Lung (tissue), 12 donors: ENCODE measurements around the gene LHB. TPM values are rescaled to one million over a fixed set of nuclear protein-coding genes. Genes with fewer than 3 reads are reported as not detected.
A peak's percentile ranks its signal among the peaks of the same experiment; 100 is the strongest.

Experiments used
- ATAC-seq: fragments of 200-7000 bp; cut with Tn5 transposase; one replicate; pipeline ENCODE4 v1.9.1; 2020; ENCODE audit warnings: moderate number of reproducible peaks; ENCODE audit not compliant: insufficient read depth, low FRiP score
- DNase-seq, 3 donors: peaks; one replicate each; pipeline ENCODE4 v3.0.0-alpha.2; 2013 to 2017
- H3K27ac ChIP-seq, 2 donors: one replicate each; pipeline ENCODE4 v1.5.1; 2013; ENCODE audit warnings: mild to moderate bottlenecking in 2 of 2, moderate library complexity in 2 of 2, control low read depth in 1 of 2, inconsistent platforms in 1 of 2, low read depth in 1 of 2, low read length in 1 of 2
- H3K27me3 ChIP-seq, 3 donors: one replicate each; pipeline ENCODE4 v1.5.1; 2013; ENCODE audit warnings: low read length in 2 of 3; ENCODE audit not compliant: control insufficient read depth in 3 of 3, insufficient read depth in 3 of 3
- H3K36me3 ChIP-seq, 4 donors: one replicate each; pipeline ENCODE4 v1.5.1; 2013; ENCODE audit warnings: low read length in 4 of 4, mild to moderate bottlenecking in 1 of 4, moderate library complexity in 1 of 4; ENCODE audit not compliant: control insufficient read depth in 4 of 4, insufficient read depth in 4 of 4
- H3K4me1 ChIP-seq, 5 donors: one replicate each; pipeline ENCODE4 v1.5.1; 2013; ENCODE audit warnings: low read length in 5 of 5, mild to moderate bottlenecking in 2 of 5, moderate library complexity in 1 of 5; ENCODE audit not compliant: control insufficient read depth in 5 of 5, insufficient read depth in 5 of 5
- H3K4me3 ChIP-seq: one replicate; pipeline ENCODE4 v1.5.1; 2013; ENCODE audit warnings: mild to moderate bottlenecking, control low read depth, moderate library complexity
- H3K9ac ChIP-seq, 2 donors: one replicate each; pipeline ENCODE4 v1.5.1; 2013; ENCODE audit warnings: low read length in 2 of 2, control low read depth in 1 of 2; ENCODE audit not compliant: insufficient read depth in 1 of 2
- H3K9me3 ChIP-seq, 4 donors: one replicate each; pipeline ENCODE4 v1.5.1; 2013; ENCODE audit warnings: low read length in 3 of 4, mild to moderate bottlenecking in 1 of 4, moderate library complexity in 1 of 4; ENCODE audit not compliant: control insufficient read depth in 4 of 4, insufficient read depth in 3 of 4
- whole genome bisulfite sequencing, 2 donors: extraction: QIAGEN DNeasy Blood & Tissue Kit; methylation state at CpG; one replicate each; pipeline ENCODE4 v1.1.7; 2013; 5-methylcytosine and 5-hydroxymethylcytosine counted together
- polyA plus RNA-seq, 2 donors: library from polyadenylated mRNA; stranded (reverse); fragments of 200-250 nt; gene quantifications; one replicate each; pipeline ENCODE4 v1.2.1, GENCODE V29; 2013
- total RNA-seq, 2 donors: library from RNA; depleted of rRNA in 1 of 2; stranded (reverse); fragments of >200 nt in 1 of 2; gene quantifications; one replicate each; pipeline ENCODE4 v1.2.1, GENCODE V29; 2014 to 2021
- TF ChIP-seq, protein P1 (sequence below): IDR thresholded peaks from 2 replicates; pipeline ENCODE4 v1.5.1; 2012; ENCODE audit warnings: mild to moderate bottlenecking; ENCODE audit errors: control extremely low read depth, extremely low read depth
- donor health status: control.
- donor health status: control.
- donor health status: Bipolar disorder and iron deficiency.
- donor health status: healthy.
- donor health status: DM: yes; HTN: yes; CAD: no.

LHB gene
- total and polyA plus RNA-seq, 4 donors, result 0.32 to 0.74 (median 0.67) TPM; not detected in 1

GRCh38 chr19:48990400-48990799, 26.5 kb downstream of the LHB start:
- no peak for DNase-seq
- 68 to 81% methylated on average over 4 of the region's 4 CpGs for WGBS, 2 donors
- ATAC-seq, result no peak
- no peaks in the 10 kb centered on the region for H3K9me3 ChIP-seq
- H3K4me3 ChIP-seq, result no peak overlapping the region
- H3K9ac ChIP-seq, result no peak overlapping the region
- H3K27ac ChIP-seq, result peak overlapping the region in 1 of 2 donors; percentile 96
- TF ChIP-seq, protein P1, sequence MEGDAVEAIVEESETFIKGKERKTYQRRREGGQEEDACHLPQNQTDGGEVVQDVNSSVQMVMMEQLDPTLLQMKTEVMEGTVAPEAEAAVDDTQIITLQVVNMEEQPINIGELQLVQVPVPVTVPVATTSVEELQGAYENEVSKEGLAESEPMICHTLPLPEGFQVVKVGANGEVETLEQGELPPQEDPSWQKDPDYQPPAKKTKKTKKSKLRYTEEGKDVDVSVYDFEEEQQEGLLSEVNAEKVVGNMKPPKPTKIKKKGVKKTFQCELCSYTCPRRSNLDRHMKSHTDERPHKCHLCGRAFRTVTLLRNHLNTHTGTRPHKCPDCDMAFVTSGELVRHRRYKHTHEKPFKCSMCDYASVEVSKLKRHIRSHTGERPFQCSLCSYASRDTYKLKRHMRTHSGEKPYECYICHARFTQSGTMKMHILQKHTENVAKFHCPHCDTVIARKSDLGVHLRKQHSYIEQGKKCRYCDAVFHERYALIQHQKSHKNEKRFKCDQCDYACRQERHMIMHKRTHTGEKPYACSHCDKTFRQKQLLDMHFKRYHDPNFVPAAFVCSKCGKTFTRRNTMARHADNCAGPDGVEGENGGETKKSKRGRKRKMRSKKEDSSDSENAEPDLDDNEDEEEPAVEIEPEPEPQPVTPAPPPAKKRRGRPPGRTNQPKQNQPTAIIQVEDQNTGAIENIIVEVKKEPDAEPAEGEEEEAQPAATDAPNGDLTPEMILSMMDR, result no peak
- H3K27me3 ChIP-seq, result no peaks in the 10 kb centered on the region
- peaks cover 0 to 30% (median 17%) of the 10 kb centered on the region in 4 donors for H3K36me3 ChIP-seq
- peaks cover 4 to 22% (median 10%) of the 10 kb centered on the region in 5 donors for H3K4me1 ChIP-seq

- WGBS, 2 donors, result 81 to 92% methylated on average over 17 of the region's 17 CpGs
- Histone ChIP-seq H3K4me1 (peaks cover 4 to 19% (median 10%) of the 10 kb centered on the region in 5 donors), H3K27ac (peak overlapping the region in 1 of 2 donors; percentile 96), H3K4me3 (no peak overlapping the region), H3K9me3 (no peaks in the 10 kb centered on the region), H3K9ac (no peak overlapping the region), H3K27me3 (no peaks in the 10 kb centered on the region), H3K36me3 (peaks cover 5 to 36% (median 23%) of the 10 kb centered on the region in 4 donors)
- no peak for ATAC-seq
- DNase-seq, result no peak
- TF ChIP-seq, protein P1, result no peak
These were observed 27.1 kb downstream of the LHB start for GRCh38 chr19:48989701-48990291.

- Histone ChIP-seq H3K4me3 (no peak overlapping the region), H3K4me1 (peaks cover 0 to 11% (median 9%) of the 10 kb centered on the region in 5 donors), H3K27me3 (no peaks in the 10 kb centered on the region), H3K27ac (no peak overlapping the region), H3K36me3 (peaks cover 7 to 37% (median 24%) of the 10 kb centered on the region in 4 donors), H3K9ac (no peak overlapping the region), H3K9me3 (no peaks in the 10 kb centered on the region)
- DNase-seq (no peak), ATAC-seq (no peak)
- TF ChIP-seq, protein P1, result no peak
- 90 to 95% methylated on average over 9 of the region's 9 CpGs for WGBS, 2 donors
These were observed 28.0 kb downstream of the LHB start for GRCh38 chr19:48988860-48989259.
